Neural cell (in vitro differentiated cells): ENCODE measurements around the gene MN1. TPM values are rescaled to one million over a fixed set of nuclear protein-coding genes. Genes with fewer than 3 reads are reported as not detected.

Source experiments
- H2AFZ ChIP-seq: fragments of 200-600, 300-800 bp; sonication (generic), shearing (Covaris generic); 2 replicates; pipeline ENCODE4 v1.6.0; 2014; ENCODE audit warnings: low read depth, mild to moderate bottlenecking, antibody characterized with exemption, low read length, moderate library complexity
- H3F3A ChIP-seq: fragments of 200-600 bp; shearing (Covaris generic); 2 replicates; pipeline ENCODE4 v1.6.1; 2016; ENCODE audit warnings: mild to moderate bottlenecking, moderate library complexity, mixed read lengths, antibody characterized with exemption, low read length; ENCODE audit not compliant: insufficient read depth, poor library complexity, severe bottlenecking
- H3K27ac ChIP-seq: fragments of 200-600, 300-800 bp; sonication (generic), shearing (Covaris generic); 2 replicates; pipeline ENCODE4 v1.5.1; 2014; ENCODE audit warnings: mild to moderate bottlenecking, low read length, moderate library complexity
- H3K27me3 ChIP-seq: fragments of 300-800, 200-600 bp; sonication (generic), shearing (Covaris generic); 2 replicates; pipeline ENCODE4 v1.6.0; 2014; ENCODE audit warnings: mild to moderate bottlenecking, low read depth, low read length, moderate library complexity; ENCODE audit not compliant: insufficient read depth
- H3K36me3 ChIP-seq: fragments of 300-800, 200-600 bp; sonication (generic), shearing (Covaris generic); 2 replicates; pipeline ENCODE4 v1.5.1; 2014; ENCODE audit warnings: mild to moderate bottlenecking, antibody characterized with exemption, low read length, moderate library complexity; ENCODE audit not compliant: insufficient read depth
- H3K4me2 ChIP-seq: fragments of 300-800, 200-600 bp; sonication (generic), shearing (Covaris generic); 2 replicates; pipeline ENCODE4 v1.6.0; 2014; ENCODE audit warnings: mild to moderate bottlenecking, low read length
- H3K4me3 ChIP-seq: fragments of 300-800, 200-600 bp; sonication (generic), shearing (Covaris generic); 2 replicates; pipeline ENCODE4 v1.5.1; 2014; ENCODE audit warnings: mild to moderate bottlenecking, low read length, moderate library complexity
- H3K79me2 ChIP-seq: fragments of 200-600 bp; shearing (Covaris generic); replicated peaks from 2 replicates; pipeline ENCODE4 v1.6.0; 2014; ENCODE audit warnings: mild to moderate bottlenecking, low read length, moderate library complexity; ENCODE audit not compliant: insufficient read depth
- H3K9ac ChIP-seq: fragments of 300-800, 200-600 bp; sonication (generic), shearing (Covaris generic); 2 replicates; pipeline ENCODE4 v1.6.1; 2016; ENCODE audit warnings: mild to moderate bottlenecking, low read length, mixed read lengths
- H3K9me2 ChIP-seq: fragments of 200-600 bp; shearing (Covaris generic); 2 replicates; pipeline ENCODE4 v1.6.1; 2016; ENCODE audit warnings: mild to moderate bottlenecking, low read length, mixed read lengths; ENCODE audit not compliant: insufficient read depth
- H3K9me3 ChIP-seq: fragments of 200-600, 300-800 bp; sonication (generic), shearing (Covaris generic); 2 replicates; pipeline ENCODE4 v1.6.1; 2016; ENCODE audit warnings: mild to moderate bottlenecking, mixed run types, low read length, moderate library complexity, mixed read lengths
- H4K20me1 ChIP-seq: fragments of 200-600 bp; shearing (Covaris generic); 2 replicates; pipeline ENCODE4 v1.6.1; 2016; ENCODE audit warnings: mild to moderate bottlenecking, mixed run types; ENCODE audit not compliant: insufficient read depth
- CTCF ChIP-seq: fragments of 450-650 bp; IDR thresholded peaks from 2 replicates; pipeline ENCODE4 v1.5.1; 2014; ENCODE audit warnings: antibody characterized with exemption, mild to moderate bottlenecking, moderate library complexity; ENCODE audit not compliant: poor library complexity, severe bottlenecking
- EP300 ChIP-seq: fragments of 450-650 bp; conservative IDR thresholded peaks from 2 replicates; pipeline ENCODE4 v1.6.1; 2014; ENCODE audit warnings: antibody characterized with exemption, mild to moderate bottlenecking, moderate library complexity; ENCODE audit not compliant: poor library complexity, severe bottlenecking
- EZH2 ChIP-seq: fragments of 200-600, 300-800 bp; shearing (Covaris generic), sonication (generic); IDR thresholded peaks from 2 replicates; pipeline ENCODE4 v1.6.1; 2014; ENCODE audit warnings: antibody characterized with exemption, low read length, borderline replicate concordance, mild to moderate bottlenecking; ENCODE audit not compliant: insufficient read depth, poor library complexity, severe bottlenecking
- MXI1 ChIP-seq: fragments of 450-650 bp; conservative IDR thresholded peaks from 2 replicates; pipeline ENCODE4 v1.6.1; 2014; ENCODE audit warnings: antibody characterized with exemption, mild to moderate bottlenecking; ENCODE audit not compliant: poor library complexity, severe bottlenecking
- POLR2AphosphoS5 ChIP-seq: IDR thresholded peaks from 2 replicates; pipeline ENCODE4 v1.6.1; 2012
- RAD21 ChIP-seq: fragments of 450-650 bp; conservative IDR thresholded peaks from 2 replicates; pipeline ENCODE4 v1.6.1; 2014; ENCODE audit warnings: antibody characterized with exemption, mild to moderate bottlenecking, moderate library complexity
- REST ChIP-seq: IDR thresholded peaks from 2 replicates; pipeline ENCODE4 v1.6.1; 2012; ENCODE audit warnings: borderline replicate concordance
- SMC3 ChIP-seq: fragments of 450-650 bp; conservative IDR thresholded peaks from 2 replicates; pipeline ENCODE4 v1.6.1; 2014; ENCODE audit warnings: antibody characterized with exemption, mild to moderate bottlenecking, moderate library complexity; ENCODE audit not compliant: poor library complexity
- TAF1 ChIP-seq: IDR thresholded peaks from 2 replicates; pipeline ENCODE4 v1.6.1; 2012; ENCODE audit warnings: low read depth
- polyA plus RNA-seq: library from polyadenylated mRNA; depleted of rRNA; stranded (reverse); fragments of >200 nt; gene quantifications from 2 replicates; pipeline ENCODE4 v1.2.3, GENCODE V29; 2014

MN1 gene
- polyA plus RNA-seq, 1 donor from 2014 or later, result 7.3 TPM

DNA sequence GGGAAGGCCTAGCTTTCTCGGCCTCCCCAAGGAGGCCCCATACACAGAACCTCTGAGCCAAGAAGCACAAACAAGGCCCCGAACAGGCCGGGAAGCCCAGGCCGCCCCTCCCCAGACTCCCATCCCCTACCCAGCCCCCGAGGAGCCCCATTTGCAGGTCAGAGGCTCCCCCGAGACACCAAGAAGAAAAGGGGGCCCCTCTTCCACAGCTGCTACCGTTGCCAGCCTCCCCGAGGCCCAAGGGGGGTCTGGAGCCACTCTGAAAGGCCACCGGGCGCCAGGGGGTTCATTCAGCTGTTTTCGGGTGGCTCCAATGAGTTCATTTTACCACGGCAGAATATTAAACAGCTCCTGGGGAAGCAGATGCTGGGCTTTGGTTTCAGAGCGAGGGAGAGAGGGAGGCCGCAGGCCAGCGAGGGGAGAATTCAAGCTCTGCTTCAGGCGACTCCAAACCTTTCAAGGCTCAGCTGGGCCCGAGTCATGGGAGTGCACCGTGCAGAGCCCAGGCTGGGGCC is 28.5 kb downstream of the MN1 start:
- Histone ChIP-seq H3K36me3 (no peaks in the 10 kb centered on the region), H3K79me2 (peaks cover 54% of the 10 kb centered on the region), H3K27ac (no peak overlapping the region), H4K20me1 (peaks cover 3% of the 10 kb centered on the region), H3K4me2 (no peak overlapping the region), H3K9me3 (no peaks in the 10 kb centered on the region), H3F3A (no peaks in the 10 kb centered on the region), H3K4me3 (no peak overlapping the region), H3K9ac (no peak overlapping the region), H3K27me3 (no peaks in the 10 kb centered on the region), H2AFZ (no peak overlapping the region), H3K9me2 (no peaks in the 10 kb centered on the region)
- TF ChIP-seq EZH2, result no peak
- no peak for TF ChIP-seq RAD21
- TF ChIP-seq MXI1, result no peak

DNA sequence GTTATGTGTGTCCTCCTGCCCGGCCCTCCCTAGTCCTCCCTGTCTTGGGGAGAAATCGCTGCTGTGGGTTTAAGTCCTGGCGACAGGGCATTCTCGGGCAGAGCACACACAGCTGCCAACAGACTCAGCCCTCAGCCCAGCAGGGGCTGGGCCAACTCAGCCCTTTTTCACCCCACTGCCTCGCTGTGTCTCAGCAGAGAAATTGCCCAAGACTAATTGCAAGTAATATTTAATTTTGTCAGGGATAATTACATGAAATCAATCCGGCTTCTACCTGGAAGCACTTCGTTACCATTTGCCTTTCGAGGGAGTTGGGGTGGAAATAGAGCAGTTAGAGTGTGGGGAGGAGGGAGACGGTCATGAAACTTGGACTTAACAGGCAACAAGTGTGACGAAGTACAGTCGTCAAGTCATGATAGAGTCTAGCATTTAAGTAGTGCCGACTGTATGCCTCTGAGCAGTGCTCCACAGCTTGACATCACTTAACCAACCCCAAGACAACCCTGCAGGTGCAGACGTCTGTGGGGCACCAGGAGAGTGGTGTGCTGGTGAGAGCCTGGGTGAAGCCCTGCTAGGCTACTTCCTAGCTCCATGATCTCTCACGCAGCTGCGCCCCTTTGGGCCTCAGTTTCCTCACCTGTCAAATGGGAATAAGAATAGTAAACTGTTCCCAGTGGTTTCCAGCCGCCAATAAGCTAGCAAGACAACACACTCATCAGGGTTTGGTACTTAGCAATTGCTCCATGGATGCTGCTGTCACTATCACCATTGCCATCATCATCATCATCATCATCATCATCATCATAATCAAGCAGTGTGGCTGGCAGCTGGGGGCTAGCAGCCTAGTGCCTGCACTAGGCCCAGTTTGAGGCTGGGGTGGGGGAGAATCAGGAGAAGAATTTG is 29.2 kb downstream of the MN1 start:
- H3K9ac ChIP-seq, result no peak overlapping the region
- H4K20me1 ChIP-seq, result peaks cover 3% of the 10 kb centered on the region
- H3K4me2 ChIP-seq, result no peak overlapping the region
- no peaks in the 10 kb centered on the region for H3F3A ChIP-seq
- H3K27me3 ChIP-seq, result no peaks in the 10 kb centered on the region
- peaks cover 61% of the 10 kb centered on the region for H3K79me2 ChIP-seq
- no peaks in the 10 kb centered on the region for H3K9me2 ChIP-seq
- TF ChIP-seq REST (no peak), RAD21 (no peak), TAF1 (no peak)
- H3K36me3 ChIP-seq, result no peaks in the 10 kb centered on the region
- no peak overlapping the region for H3K27ac ChIP-seq
- no peaks in the 10 kb centered on the region for H3K9me3 ChIP-seq
- no peak overlapping the region for H2AFZ ChIP-seq
- H3K4me3 ChIP-seq, result no peak overlapping the region

GRCh38 chr22:27771637-27772036 is 29.9 kb downstream of the MN1 start:
- TF ChIP-seq EP300, result no peak
- no peak for TF ChIP-seq POLR2AphosphoS5
- TF ChIP-seq SMC3, result no peak
- TF ChIP-seq CTCF, result no peak
- TF ChIP-seq EZH2, result no peak
- TF ChIP-seq MXI1, result no peak
- TF ChIP-seq REST, result no peak
- no peak for TF ChIP-seq RAD21
- no peak for TF ChIP-seq TAF1
- Histone ChIP-seq H3F3A (no peaks in the 10 kb centered on the region), H3K9ac (no peak overlapping the region), H3K27ac (no peak overlapping the region), H3K36me3 (no peaks in the 10 kb centered on the region), H3K4me2 (no peak overlapping the region), H3K4me3 (no peak overlapping the region), H3K79me2 (peaks cover 57% of the 10 kb centered on the region), H3K9me2 (no peaks in the 10 kb centered on the region), H3K27me3 (no peaks in the 10 kb centered on the region), H3K9me3 (no peaks in the 10 kb centered on the region), H4K20me1 (peaks cover 3% of the 10 kb centered on the region), H2AFZ (no peak overlapping the region)
